Smooth muscle cell (in vitro differentiated cells): Measurements from ENCODE around the gene ARF1. TPM values are rescaled to one million over a fixed set of nuclear protein-coding genes. Genes with fewer than 3 reads are reported as not detected.

Experiments
- DNase-seq: peaks from one replicate; lab custom pipeline; 2025; ENCODE audit not compliant: unreplicated experiment; lab: John Stamatoyannopoulos, UW
- H2AFZ ChIP-seq: fragments of 200-600 bp; sonication (generic); 2 replicates; pipeline ENCODE4 v1.6.0; 2016; ENCODE audit warnings: antibody characterized with exemption, low read depth, mild to moderate bottlenecking
- H3F3A ChIP-seq: fragments of 200-600 bp; sonication (generic); 2 replicates; pipeline ENCODE4 v1.6.0; 2017; ENCODE audit warnings: antibody characterized with exemption, low read depth
- H3K27ac ChIP-seq: fragments of 200-600 bp; sonication (generic); 2 replicates; pipeline ENCODE4 v1.5.1; 2016; ENCODE audit warnings: low read depth, mild to moderate bottlenecking
- H3K27me3 ChIP-seq: fragments of 200-600 bp; sonication (generic); 2 replicates; pipeline ENCODE4 v1.6.1; 2016; ENCODE audit warnings: low read depth, mild to moderate bottlenecking
- H3K36me3 ChIP-seq: fragments of 200-600 bp; sonication (generic); 2 replicates; pipeline ENCODE4 v1.5.1; 2016; ENCODE audit warnings: low read depth
- H3K4me1 ChIP-seq: fragments of 200-600 bp; sonication (generic); 2 replicates; pipeline ENCODE4 v1.5.1; 2016; ENCODE audit warnings: low read depth
- H3K4me2 ChIP-seq: fragments of 200-600 bp; sonication (generic); 2 replicates; pipeline ENCODE4 v1.6.0; 2016; ENCODE audit warnings: mild to moderate bottlenecking
- H3K4me3 ChIP-seq: fragments of 200-600 bp; sonication (generic); 2 replicates; pipeline ENCODE4 v1.5.1; 2016; ENCODE audit warnings: mild to moderate bottlenecking
- H3K79me2 ChIP-seq: fragments of 200-600 bp; sonication (generic); 2 replicates; pipeline ENCODE4 v1.6.0; 2016; ENCODE audit warnings: low read depth, mild to moderate bottlenecking
- H3K9ac ChIP-seq: fragments of 200-600 bp; sonication (generic); 2 replicates; pipeline ENCODE4 v1.6.0; 2016; ENCODE audit warnings: low read depth
- H3K9me3 ChIP-seq: fragments of 200-600 bp; sonication (generic); replicated peaks from 2 replicates; pipeline ENCODE4 v1.5.1; 2016; ENCODE audit warnings: low read depth
- H4K20me1 ChIP-seq: fragments of 200-600 bp; sonication (generic); 2 replicates; pipeline ENCODE4 v1.6.0; 2016; ENCODE audit warnings: low read depth
- CTCF ChIP-seq: fragments of 200-600 bp; sonication (generic); IDR thresholded peaks from 2 replicates; pipeline ENCODE4 v1.5.1; 2017; ENCODE audit warnings: borderline replicate concordance, mild to moderate bottlenecking, antibody characterized with exemption; ENCODE audit not compliant: insufficient read depth, poor library complexity, severe bottlenecking
- WGBS: methylation state at CpG from one replicate; pipeline ENCODE4 v1.1.7; 2016; ENCODE audit warnings: low lambda C conversion rate; 5-methylcytosine and 5-hydroxymethylcytosine counted together
- polyA plus RNA-seq: library from polyadenylated mRNA; unstranded; fragments of >200 nt; fragmentation: Nextera tagmentation; extraction: Ambion mirVana; gene quantifications from 2 replicates; pipeline ENCODE4 v1.2.1, GENCODE V29; 2016
- total RNA-seq: library from RNA; depleted of rRNA; stranded (reverse); fragments of >200 nt; gene quantifications from 2 replicates; pipeline ENCODE4 v1.2.3, GENCODE V29; 2014

Gene ARF1
- total and polyA plus RNA-seq, 2 experiments from 2014 or later = 237 to 698 TPM

GRCh38 chr1:228140724-228141225 is 58.3 kb downstream of the ARF1 start:
- WGBS = 21% methylated on average over 25 of the region's 25 CpGs
- Histone ChIP-seq H3K36me3 (no peaks in the 10 kb centered on the region), H2AFZ (no peak overlapping the region), H3K9ac (peak overlapping the region; percentile 97), H3K27ac (peak overlapping the region; percentile 91), H3K79me2 (peaks cover 55% of the 10 kb centered on the region), H3K27me3 (peaks cover 12% of the 10 kb centered on the region), H3F3A (no peaks in the 10 kb centered on the region), H3K4me1 (peaks cover 11% of the 10 kb centered on the region), H3K9me3 (no peaks in the 10 kb centered on the region), H4K20me1 (peaks cover 53% of the 10 kb centered on the region), H3K4me2 (peak overlapping the region; percentile 98), H3K4me3 (peak overlapping the region; percentile 89)
- DNase-seq = no peak
- no peak for TF ChIP-seq CTCF

- Histone ChIP-seq H3K4me2 (peak overlapping the region; percentile 98), H3K79me2 (peaks cover 56% of the 10 kb centered on the region), H2AFZ (no peak overlapping the region), H3F3A (no peaks in the 10 kb centered on the region), H3K4me3 (peak overlapping the region; percentile 89), H3K4me1 (peaks cover 11% of the 10 kb centered on the region), H3K9me3 (no peaks in the 10 kb centered on the region), H3K9ac (peak overlapping the region; percentile 97), H3K27ac (peak overlapping the region; percentile 91), H4K20me1 (peaks cover 59% of the 10 kb centered on the region), H3K36me3 (no peaks in the 10 kb centered on the region), H3K27me3 (peaks cover 5% of the 10 kb centered on the region)
- WGBS = 82% methylated on average over 27 of the region's 27 CpGs
- DNase-seq = no peak
- TF ChIP-seq CTCF = no peak
These were observed 58.9 kb downstream of the ARF1 start for GRCh38 chr1:228141226-228142044.

GRCh38 chr1:228142155-228142691 is 59.7 kb downstream of the ARF1 start:
- H3K9ac ChIP-seq = no peak overlapping the region
- peaks cover 67% of the 10 kb centered on the region for H4K20me1 ChIP-seq
- H3K27me3 ChIP-seq = no peaks in the 10 kb centered on the region
- TF ChIP-seq CTCF = no peak
- no peaks in the 10 kb centered on the region for H3K9me3 ChIP-seq
- peaks cover 56% of the 10 kb centered on the region for H3K79me2 ChIP-seq
- no peak for DNase-seq
- H3K27ac ChIP-seq = peak overlapping the region; percentile 9
- no peaks in the 10 kb centered on the region for H3K36me3 ChIP-seq
- no peak overlapping the region for H2AFZ ChIP-seq
- no peaks in the 10 kb centered on the region for H3F3A ChIP-seq
- peak overlapping the region; percentile 98 for H3K4me2 ChIP-seq
- peaks cover 11% of the 10 kb centered on the region for H3K4me1 ChIP-seq
- no peak overlapping the region for H3K4me3 ChIP-seq
- 97% methylated on average over 15 of the region's 16 CpGs for WGBS
